SK-N-MC (cell line): ENCODE results near the gene SLC1A7.

ENCODE experiments used
- EZH2 ChIP-seq: fragments of 200-600 bp; sonication (generic); IDR thresholded peaks from one replicate; pipeline ENCODE4 v1.6.1; 2017; ENCODE audit warnings: antibody characterized with exemption
- POLR2AphosphoS5 ChIP-seq: IDR thresholded peaks from 2 replicates; pipeline ENCODE4 v1.6.1; 2012; ENCODE audit warnings: mild to moderate bottlenecking, low read depth, low read length, borderline replicate concordance

DNA sequence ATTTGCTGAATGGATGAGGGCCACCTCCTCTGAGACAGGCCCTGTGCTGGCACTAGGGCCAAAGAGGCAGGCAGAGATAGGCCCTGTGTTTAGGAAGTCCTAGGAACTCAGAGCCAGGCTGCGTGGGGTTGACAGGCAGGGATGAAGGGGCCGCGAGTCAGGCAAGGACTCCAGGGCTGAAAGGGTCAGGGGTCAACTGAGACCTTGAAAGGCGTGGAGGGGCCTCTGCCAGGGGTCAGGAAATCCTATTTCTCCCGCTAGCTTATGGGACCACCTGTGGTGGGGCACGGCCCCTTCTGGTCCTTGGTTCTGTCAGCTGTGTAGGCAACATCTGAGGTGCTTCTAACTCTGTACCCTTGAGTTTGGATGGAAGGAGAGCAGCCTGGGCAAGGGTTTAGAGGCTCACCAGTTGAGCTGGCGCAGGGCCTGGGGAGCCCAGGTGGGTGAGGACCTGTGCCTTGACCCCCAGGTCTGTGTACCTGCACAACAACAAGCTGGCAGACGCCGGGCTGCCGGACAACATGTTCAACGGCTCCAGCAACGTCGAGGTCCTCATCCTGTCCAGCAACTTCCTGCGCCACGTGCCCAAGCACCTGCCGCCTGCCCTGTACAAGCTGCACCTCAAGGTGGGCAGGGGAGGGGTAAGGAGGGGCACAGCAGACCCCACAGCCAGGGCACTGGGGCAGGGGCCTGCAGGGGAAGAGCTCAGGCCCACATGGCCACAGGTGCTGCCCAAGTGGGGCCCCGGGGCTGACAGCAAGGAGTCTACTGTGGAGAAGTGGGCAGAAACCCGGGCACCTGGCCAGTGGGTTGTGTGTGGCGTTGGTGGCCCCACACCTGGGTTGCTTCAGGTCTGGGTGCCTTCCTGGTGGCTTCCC lies 65.5 kb downstream of the SLC1A7 start:
- TF ChIP-seq POLR2AphosphoS5: no peak
- no peak for TF ChIP-seq EZH2
